Liver (tissue), 9 donors: ENCODE data around the gene AKAP13. TPM values are rescaled to one million over a fixed set of nuclear protein-coding genes. Genes with fewer than 3 reads are reported as not detected.

Source experiments
- DNase-seq: peaks from one replicate; pipeline ENCODE4 v3.0.0-alpha.2; 2017; ENCODE audit warnings: low spot score
- H3K27ac ChIP-seq, 2 donors: one replicate each; pipeline ENCODE4 v1.7.0; 2013; ENCODE audit warnings: inconsistent platforms in 2 of 2, low read length in 2 of 2, control low read depth in 1 of 2, low read depth in 1 of 2, mild to moderate bottlenecking in 1 of 2
- H3K27me3 ChIP-seq, 4 donors: one replicate each; pipeline versions ENCODE4 v1.6.1 to v1.7.0; 2013; ENCODE audit warnings: low read length in 3 of 4, inconsistent platforms in 1 of 4, mild to moderate bottlenecking in 1 of 4, moderate library complexity in 1 of 4; ENCODE audit not compliant: control insufficient read depth in 4 of 4, insufficient read depth in 4 of 4
- H3K36me3 ChIP-seq, 4 donors: one replicate each; pipeline versions ENCODE4 v1.6.1 to v1.7.0; 2013; ENCODE audit warnings: low read length in 3 of 4, mild to moderate bottlenecking in 3 of 4, low read depth in 1 of 4, moderate library complexity in 1 of 4; ENCODE audit not compliant: control insufficient read depth in 4 of 4, insufficient read depth in 3 of 4
- H3K4me1 ChIP-seq, 4 donors: one replicate each; pipeline versions ENCODE4 v1.6.1 to v1.7.0; 2013; ENCODE audit warnings: low read length in 3 of 4, mild to moderate bottlenecking in 3 of 4, moderate library complexity in 1 of 4; ENCODE audit not compliant: control insufficient read depth in 4 of 4, insufficient read depth in 4 of 4
- H3K4me3 ChIP-seq, 3 donors: one replicate each; pipeline versions ENCODE4 v1.6.1 to v1.7.0; 2013; ENCODE audit warnings: low read length in 3 of 3, control low read depth in 1 of 3, low read depth in 1 of 3, mild to moderate bottlenecking in 1 of 3
- H3K9ac ChIP-seq, 2 donors: one replicate each; pipeline ENCODE4 v1.7.0; 2013; ENCODE audit warnings: low read length in 2 of 2, mild to moderate bottlenecking in 2 of 2, moderate library complexity in 2 of 2, control low read depth in 1 of 2, low read depth in 1 of 2
- H3K9me3 ChIP-seq, 4 donors: one replicate each; pipeline versions ENCODE4 v1.6.1 to v1.7.0; 2013; ENCODE audit warnings: low read length in 3 of 4; ENCODE audit not compliant: control insufficient read depth in 4 of 4
- EGR1 ChIP-seq, 2 donors: IDR thresholded peaks; 2 replicates each; pipeline ENCODE4 v1.6.1; 2016 to 2018; ENCODE audit warnings: antibody characterized with exemption in 2 of 2, low read depth in 2 of 2
- FOXA1 ChIP-seq: IDR thresholded peaks from 2 replicates; pipeline ENCODE4 v1.6.1; 2016; ENCODE audit warnings: antibody characterized with exemption
- FOXA2 ChIP-seq: IDR thresholded peaks from 2 replicates; pipeline ENCODE4 v1.6.1; 2016; ENCODE audit warnings: antibody characterized with exemption
- GABPA ChIP-seq, 2 donors: IDR thresholded peaks in 1 of 2; conservative IDR thresholded peaks in 1 of 2; 2 replicates each; pipeline ENCODE4 v1.6.1; 2016; ENCODE audit warnings: antibody characterized with exemption in 2 of 2, mild to moderate bottlenecking in 1 of 2, moderate library complexity in 1 of 2
- HNF4A ChIP-seq, 2 donors: conservative IDR thresholded peaks; 2 replicates each; pipeline ENCODE4 v1.6.1; 2016; ENCODE audit warnings: antibody characterized with exemption in 2 of 2, mild to moderate bottlenecking in 2 of 2
- HNF4G ChIP-seq: IDR thresholded peaks from 2 replicates; pipeline ENCODE4 v1.6.1; 2016; ENCODE audit warnings: antibody characterized with exemption
- JUND ChIP-seq, 2 donors: IDR thresholded peaks; 2 replicates each; pipeline ENCODE4 v1.6.1; 2016; ENCODE audit warnings: antibody characterized with exemption in 2 of 2
- NR2F2 ChIP-seq: IDR thresholded peaks from 2 replicates; pipeline ENCODE4 v1.6.1; 2016; ENCODE audit warnings: antibody characterized with exemption
- RAD21 ChIP-seq, 2 donors: IDR thresholded peaks; 2 replicates each; pipeline ENCODE4 v1.6.1; 2016; ENCODE audit warnings: antibody characterized with exemption in 2 of 2, mild to moderate bottlenecking in 2 of 2
- RXRA ChIP-seq, 2 donors: IDR thresholded peaks; 2 replicates each; pipeline ENCODE4 v1.6.1; 2017 to 2018; ENCODE audit warnings: antibody characterized with exemption in 2 of 2, mild to moderate bottlenecking in 1 of 2
- SP1 ChIP-seq: IDR thresholded peaks from 2 replicates; pipeline ENCODE4 v1.6.1; 2018; ENCODE audit warnings: antibody characterized with exemption, mild to moderate bottlenecking
- TAF1 ChIP-seq: conservative IDR thresholded peaks from 2 replicates; pipeline ENCODE4 v1.6.1; 2016; ENCODE audit warnings: antibody characterized with exemption, mild to moderate bottlenecking
- YY1 ChIP-seq: IDR thresholded peaks from 2 replicates; pipeline ENCODE4 v1.6.1; 2016; ENCODE audit warnings: antibody characterized with exemption, mild to moderate bottlenecking
- WGBS: extraction: QIAGEN DNeasy Blood & Tissue Kit; methylation state at CpG from one replicate; pipeline ENCODE4 v1.1.7; 2013; 5-methylcytosine and 5-hydroxymethylcytosine counted together
- polyA plus RNA-seq, 2 donors: library from polyadenylated mRNA; stranded (reverse) in 1 of 2; unstranded in 1 of 2; fragments of 200-250 nt in 1 of 2; fragments of >200 nt in 1 of 2; fragmentation: Nextera tagmentation in 1 of 2; extraction: Ambion mirVana in 1 of 2; gene quantifications; one replicate each; pipeline versions ENCODE4 v1.2.1 to v1.2.3, GENCODE V29; 2013 to 2015
- total RNA-seq, 2 donors: library from RNA; depleted of rRNA; stranded (reverse); fragments of >200 nt; gene quantifications; one replicate each; pipeline ENCODE4 v1.2.3, GENCODE V29; 2014
- TF ChIP-seq, protein P1 (sequence below): IDR thresholded peaks from 2 replicates; pipeline ENCODE4 v1.6.1; 2016; ENCODE audit warnings: antibody characterized with exemption
- TF ChIP-seq, protein P2 (sequence below): IDR thresholded peaks from 2 replicates; pipeline ENCODE4 v1.6.1; 2016; ENCODE audit warnings: antibody characterized with exemption
- TF ChIP-seq, protein P3 (sequence below): fragments of 150-350 bp; IDR thresholded peaks from 2 replicates; pipeline ENCODE4 v1.5.1; 2017; ENCODE audit warnings: improper control_type of control experiment, low read depth, low read length; ENCODE audit not compliant: missing input control
- TF ChIP-seq, protein P4 (sequence below): IDR thresholded peaks from 2 replicates; pipeline ENCODE4 v1.6.1; 2016; ENCODE audit warnings: antibody characterized with exemption
- TF ChIP-seq, protein P5 (sequence below): IDR thresholded peaks from 2 replicates; pipeline ENCODE4 v1.6.1; 2016; ENCODE audit warnings: antibody characterized with exemption, mild to moderate bottlenecking
- donor health status: healthy.
- donor health status: healthy.
- donor health status: healthy.
- donor health status: healthy.
- donor health status: healthy.

The AKAP13 gene
- total and polyA plus RNA-seq, 4 donors, result 18.6 to 92.3 (median 37.4) TPM

DNA sequence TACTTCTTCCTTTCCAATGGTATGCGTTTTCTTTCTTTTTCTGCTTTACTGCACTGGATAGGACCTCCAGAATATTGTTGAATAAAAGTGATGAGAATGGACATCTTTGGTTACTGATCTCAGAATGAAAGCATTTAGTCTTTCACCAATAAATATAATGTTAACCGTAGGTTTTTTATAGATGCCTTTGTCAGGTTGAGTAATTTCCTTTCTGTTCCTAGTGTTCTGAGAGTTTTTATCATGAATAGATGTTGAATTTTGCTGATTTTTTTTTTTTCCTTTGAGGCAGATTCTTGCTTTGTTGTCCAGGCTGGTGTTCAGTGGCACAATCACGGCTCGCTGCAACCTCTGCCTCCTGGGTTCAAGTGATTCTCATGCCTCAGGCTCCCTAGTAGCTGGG lies 255.9 kb downstream of the AKAP13 start:
- TF ChIP-seq, protein P1, sequence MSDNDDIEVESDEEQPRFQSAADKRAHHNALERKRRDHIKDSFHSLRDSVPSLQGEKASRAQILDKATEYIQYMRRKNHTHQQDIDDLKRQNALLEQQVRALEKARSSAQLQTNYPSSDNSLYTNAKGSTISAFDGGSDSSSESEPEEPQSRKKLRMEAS, result no peak
- TF ChIP-seq HNF4G, result no peak
- H3K36me3 ChIP-seq, result peaks cover 0 to 14% (median 9%) of the 10 kb centered on the region in 4 donors
- no peak overlapping the region for H3K27ac ChIP-seq
- H3K4me3 ChIP-seq, result no peak overlapping the region
- H3K9me3 ChIP-seq, result no peaks in the 10 kb centered on the region
- H3K27me3 ChIP-seq, result no peaks in the 10 kb centered on the region
- no peak overlapping the region for H3K9ac ChIP-seq
- DNase-seq, result no peak
- WGBS, result 85% methylated on average over 4 of the region's 4 CpGs
- peaks cover 1 to 10% (median 6%) of the 10 kb centered on the region in 4 donors for H3K4me1 ChIP-seq

GRCh38 chr15:85639752-85640381 lies 259.5 kb downstream of the AKAP13 start:
- H3K27me3 ChIP-seq, result no peaks in the 10 kb centered on the region
- H3K4me3 ChIP-seq, result no peak overlapping the region
- peaks cover 0 to 15% (median 9%) of the 10 kb centered on the region in 4 donors for H3K36me3 ChIP-seq
- DNase-seq, result no peak
- no peak overlapping the region for H3K27ac ChIP-seq
- peaks cover 0 to 8% (median 2%) of the 10 kb centered on the region in 4 donors for H3K4me1 ChIP-seq
- H3K9ac ChIP-seq, result no peak overlapping the region
- TF ChIP-seq SP1, result no peak
- TF ChIP-seq RAD21 (IDR thresholded peaks at IDR 0.05), result no peak
- no peaks in the 10 kb centered on the region for H3K9me3 ChIP-seq
- 85% methylated on average over 3 of the region's 3 CpGs for WGBS

GRCh38 chr15:85642065-85642692 lies 261.8 kb downstream of the AKAP13 start:
- no peak overlapping the region for H3K4me3 ChIP-seq
- no peaks in the 10 kb centered on the region for H3K9me3 ChIP-seq
- H3K4me1 ChIP-seq, result peaks cover 0 to 8% (median 2%) of the 10 kb centered on the region in 4 donors
- H3K27me3 ChIP-seq, result no peaks in the 10 kb centered on the region
- peak overlapping the region; percentile 46 to 79 for H3K27ac ChIP-seq
- TF ChIP-seq GABPA (IDR thresholded peaks at IDR 0.05 in 1 of 2, conservative IDR thresholded peaks at IDR 0.05 in 1 of 2) (no peak), YY1 (no peak), EGR1 (IDR thresholded peaks at IDR 0.05; ENCODE audit: low read depth in 2 of 2) (no peak), FOXA2 (no peak), HNF4A (conservative IDR thresholded peaks at IDR 0.05) (no peak), RAD21 (IDR thresholded peaks at IDR 0.05) (no peak), RXRA (IDR thresholded peaks at IDR 0.05) (no peak), FOXA1 (no peak), NR2F2 (no peak), TAF1 (no peak), JUND (IDR thresholded peaks at IDR 0.05) (no peak), SP1 (no peak), HNF4G (no peak)
- TF ChIP-seq, protein P2, sequence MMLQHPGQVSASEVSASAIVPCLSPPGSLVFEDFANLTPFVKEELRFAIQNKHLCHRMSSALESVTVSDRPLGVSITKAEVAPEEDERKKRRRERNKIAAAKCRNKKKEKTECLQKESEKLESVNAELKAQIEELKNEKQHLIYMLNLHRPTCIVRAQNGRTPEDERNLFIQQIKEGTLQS, result no peak
- TF ChIP-seq, protein P1, result no peak
- TF ChIP-seq, protein P3, sequence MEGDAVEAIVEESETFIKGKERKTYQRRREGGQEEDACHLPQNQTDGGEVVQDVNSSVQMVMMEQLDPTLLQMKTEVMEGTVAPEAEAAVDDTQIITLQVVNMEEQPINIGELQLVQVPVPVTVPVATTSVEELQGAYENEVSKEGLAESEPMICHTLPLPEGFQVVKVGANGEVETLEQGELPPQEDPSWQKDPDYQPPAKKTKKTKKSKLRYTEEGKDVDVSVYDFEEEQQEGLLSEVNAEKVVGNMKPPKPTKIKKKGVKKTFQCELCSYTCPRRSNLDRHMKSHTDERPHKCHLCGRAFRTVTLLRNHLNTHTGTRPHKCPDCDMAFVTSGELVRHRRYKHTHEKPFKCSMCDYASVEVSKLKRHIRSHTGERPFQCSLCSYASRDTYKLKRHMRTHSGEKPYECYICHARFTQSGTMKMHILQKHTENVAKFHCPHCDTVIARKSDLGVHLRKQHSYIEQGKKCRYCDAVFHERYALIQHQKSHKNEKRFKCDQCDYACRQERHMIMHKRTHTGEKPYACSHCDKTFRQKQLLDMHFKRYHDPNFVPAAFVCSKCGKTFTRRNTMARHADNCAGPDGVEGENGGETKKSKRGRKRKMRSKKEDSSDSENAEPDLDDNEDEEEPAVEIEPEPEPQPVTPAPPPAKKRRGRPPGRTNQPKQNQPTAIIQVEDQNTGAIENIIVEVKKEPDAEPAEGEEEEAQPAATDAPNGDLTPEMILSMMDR, result no peak
- TF ChIP-seq, protein P4, sequence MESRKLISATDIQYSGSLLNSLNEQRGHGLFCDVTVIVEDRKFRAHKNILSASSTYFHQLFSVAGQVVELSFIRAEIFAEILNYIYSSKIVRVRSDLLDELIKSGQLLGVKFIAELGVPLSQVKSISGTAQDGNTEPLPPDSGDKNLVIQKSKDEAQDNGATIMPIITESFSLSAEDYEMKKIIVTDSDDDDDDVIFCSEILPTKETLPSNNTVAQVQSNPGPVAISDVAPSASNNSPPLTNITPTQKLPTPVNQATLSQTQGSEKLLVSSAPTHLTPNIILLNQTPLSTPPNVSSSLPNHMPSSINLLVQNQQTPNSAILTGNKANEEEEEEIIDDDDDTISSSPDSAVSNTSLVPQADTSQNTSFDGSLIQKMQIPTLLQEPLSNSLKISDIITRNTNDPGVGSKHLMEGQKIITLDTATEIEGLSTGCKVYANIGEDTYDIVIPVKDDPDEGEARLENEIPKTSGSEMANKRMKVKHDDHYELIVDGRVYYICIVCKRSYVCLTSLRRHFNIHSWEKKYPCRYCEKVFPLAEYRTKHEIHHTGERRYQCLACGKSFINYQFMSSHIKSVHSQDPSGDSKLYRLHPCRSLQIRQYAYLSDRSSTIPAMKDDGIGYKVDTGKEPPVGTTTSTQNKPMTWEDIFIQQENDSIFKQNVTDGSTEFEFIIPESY, result no peak
- TF ChIP-seq, protein P5, sequence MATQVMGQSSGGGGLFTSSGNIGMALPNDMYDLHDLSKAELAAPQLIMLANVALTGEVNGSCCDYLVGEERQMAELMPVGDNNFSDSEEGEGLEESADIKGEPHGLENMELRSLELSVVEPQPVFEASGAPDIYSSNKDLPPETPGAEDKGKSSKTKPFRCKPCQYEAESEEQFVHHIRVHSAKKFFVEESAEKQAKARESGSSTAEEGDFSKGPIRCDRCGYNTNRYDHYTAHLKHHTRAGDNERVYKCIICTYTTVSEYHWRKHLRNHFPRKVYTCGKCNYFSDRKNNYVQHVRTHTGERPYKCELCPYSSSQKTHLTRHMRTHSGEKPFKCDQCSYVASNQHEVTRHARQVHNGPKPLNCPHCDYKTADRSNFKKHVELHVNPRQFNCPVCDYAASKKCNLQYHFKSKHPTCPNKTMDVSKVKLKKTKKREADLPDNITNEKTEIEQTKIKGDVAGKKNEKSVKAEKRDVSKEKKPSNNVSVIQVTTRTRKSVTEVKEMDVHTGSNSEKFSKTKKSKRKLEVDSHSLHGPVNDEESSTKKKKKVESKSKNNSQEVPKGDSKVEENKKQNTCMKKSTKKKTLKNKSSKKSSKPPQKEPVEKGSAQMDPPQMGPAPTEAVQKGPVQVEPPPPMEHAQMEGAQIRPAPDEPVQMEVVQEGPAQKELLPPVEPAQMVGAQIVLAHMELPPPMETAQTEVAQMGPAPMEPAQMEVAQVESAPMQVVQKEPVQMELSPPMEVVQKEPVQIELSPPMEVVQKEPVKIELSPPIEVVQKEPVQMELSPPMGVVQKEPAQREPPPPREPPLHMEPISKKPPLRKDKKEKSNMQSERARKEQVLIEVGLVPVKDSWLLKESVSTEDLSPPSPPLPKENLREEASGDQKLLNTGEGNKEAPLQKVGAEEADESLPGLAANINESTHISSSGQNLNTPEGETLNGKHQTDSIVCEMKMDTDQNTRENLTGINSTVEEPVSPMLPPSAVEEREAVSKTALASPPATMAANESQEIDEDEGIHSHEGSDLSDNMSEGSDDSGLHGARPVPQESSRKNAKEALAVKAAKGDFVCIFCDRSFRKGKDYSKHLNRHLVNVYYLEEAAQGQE, result no peak
- no peak for DNase-seq
- peaks cover 0 to 27% (median 14%) of the 10 kb centered on the region in 4 donors for H3K36me3 ChIP-seq
- WGBS, result 79% methylated on average over 5 of the region's 5 CpGs
- peak overlapping the region in 1 of 2 donors; percentile 21 for H3K9ac ChIP-seq
